ENCODE measurements around the gene OR9A2.
"Not testable (repeated sequence)": the region's sequence is repeated elsewhere in the genome, so short reads cannot be mapped to it uniquely, and the experiment has no call there.

The OR9A2 gene

GRCh38 chr7:142992427-142992826 lies 34.5 kb downstream of the OR9A2 start:
- H3K27ac ChIP-seq (ENCODE audit: low read depth, low read length), result no peak overlapping the region
- H3K4me1 ChIP-seq (ENCODE audit: control insufficient read depth in 1 of 2, insufficient read depth in 2 of 2, low read length in 2 of 2), result peaks cover 0 to under 1% of the 10 kb centered on the region in 2 donors
- H3K9ac ChIP-seq (ENCODE audit: low read depth in 1 of 2, low read length in 2 of 2), result no peak overlapping the region
- no peak overlapping the region for H3K4me3 ChIP-seq (ENCODE audit: low read depth in 1 of 2, low read length in 2 of 2)
- no peaks in the 10 kb centered on the region for H3K27me3 ChIP-seq (ENCODE audit: control insufficient read depth in 1 of 2, insufficient read depth in 2 of 2, low read length in 2 of 2)
- H3K36me3 ChIP-seq (ENCODE audit: control insufficient read depth in 1 of 2, insufficient read depth in 2 of 2, low read length in 2 of 2), result no peaks in the 10 kb centered on the region
- H3K9me3 ChIP-seq (ENCODE audit: control insufficient read depth in 1 of 2, low read length in 2 of 2), result no peaks in the 10 kb centered on the region

- Histone ChIP-seq H3K27me3 (ENCODE audit: control insufficient read depth in 1 of 2, insufficient read depth in 2 of 2, low read length in 2 of 2) (no peaks in the 10 kb centered on the region), H3K4me3 (ENCODE audit: low read depth in 1 of 2, low read length in 2 of 2) (no peak overlapping the region), H3K4me1 (ENCODE audit: control insufficient read depth in 1 of 2, insufficient read depth in 2 of 2, low read length in 2 of 2) (no peaks in the 10 kb centered on the region), H3K9me3 (ENCODE audit: control insufficient read depth in 1 of 2, low read length in 2 of 2) (peaks cover 0 to 3% of the 10 kb centered on the region in 2 donors), H3K9ac (ENCODE audit: low read depth in 1 of 2, low read length in 2 of 2) (no peak overlapping the region), H3K27ac (ENCODE audit: low read depth, low read length) (no peak overlapping the region), H3K36me3 (ENCODE audit: control insufficient read depth in 1 of 2, insufficient read depth in 2 of 2, low read length in 2 of 2) (no peaks in the 10 kb centered on the region)
Measured at GRCh38 chr7:142984297-142984696, 42.6 kb downstream of the OR9A2 start.

- Histone ChIP-seq H3K4me3 (ENCODE audit: low read depth in 1 of 2, low read length in 2 of 2) (no peak overlapping the region), H3K4me1 (ENCODE audit: control insufficient read depth in 1 of 2, insufficient read depth in 2 of 2, low read length in 2 of 2) (no peaks in the 10 kb centered on the region), H3K36me3 (ENCODE audit: control insufficient read depth in 1 of 2, insufficient read depth in 2 of 2, low read length in 2 of 2) (no peaks in the 10 kb centered on the region), H3K27ac (ENCODE audit: low read depth, low read length) (no peak overlapping the region), H3K27me3 (ENCODE audit: control insufficient read depth in 1 of 2, insufficient read depth in 2 of 2, low read length in 2 of 2) (no peaks in the 10 kb centered on the region), H3K9ac (ENCODE audit: low read depth in 1 of 2, low read length in 2 of 2) (no peak overlapping the region), H3K9me3 (ENCODE audit: control insufficient read depth in 1 of 2, low read length in 2 of 2) (peaks cover 0 to 3% of the 10 kb centered on the region in 2 donors)
Measured at GRCh38 chr7:142983825-142984224, 43.1 kb downstream of the OR9A2 start.

GRCh38 chr7:142978402-142978801 lies 48.5 kb downstream of the OR9A2 start:
- not testable (repeated sequence) for H3K27me3 ChIP-seq (ENCODE audit: control insufficient read depth in 1 of 2, insufficient read depth in 2 of 2, low read length in 2 of 2); H3K27ac ChIP-seq (ENCODE audit: low read depth, low read length); H3K4me1 ChIP-seq (ENCODE audit: control insufficient read depth in 1 of 2, insufficient read depth in 2 of 2, low read length in 2 of 2); H3K36me3 ChIP-seq (ENCODE audit: control insufficient read depth in 1 of 2, insufficient read depth in 2 of 2, low read length in 2 of 2); H3K9ac ChIP-seq (ENCODE audit: low read depth in 1 of 2, low read length in 2 of 2); H3K9me3 ChIP-seq (ENCODE audit: control insufficient read depth in 1 of 2, low read length in 2 of 2); H3K4me3 ChIP-seq (ENCODE audit: low read depth in 1 of 2, low read length in 2 of 2)

Measured in duodenal mucosa (tissue), 2 donors.